GM19395 (cell line): ENCODE data around the gene HOXC4.

ENCODE experiments used
- ATAC-seq: cut with Tn5 transposase; IDR thresholded peaks from one replicate; pipeline ENCODE4 v1.9.1; 2021; ENCODE audit warnings: mild to moderate bottlenecking, moderate library complexity; ENCODE audit not compliant: unreplicated experiment

Gene HOXC4

DNA sequence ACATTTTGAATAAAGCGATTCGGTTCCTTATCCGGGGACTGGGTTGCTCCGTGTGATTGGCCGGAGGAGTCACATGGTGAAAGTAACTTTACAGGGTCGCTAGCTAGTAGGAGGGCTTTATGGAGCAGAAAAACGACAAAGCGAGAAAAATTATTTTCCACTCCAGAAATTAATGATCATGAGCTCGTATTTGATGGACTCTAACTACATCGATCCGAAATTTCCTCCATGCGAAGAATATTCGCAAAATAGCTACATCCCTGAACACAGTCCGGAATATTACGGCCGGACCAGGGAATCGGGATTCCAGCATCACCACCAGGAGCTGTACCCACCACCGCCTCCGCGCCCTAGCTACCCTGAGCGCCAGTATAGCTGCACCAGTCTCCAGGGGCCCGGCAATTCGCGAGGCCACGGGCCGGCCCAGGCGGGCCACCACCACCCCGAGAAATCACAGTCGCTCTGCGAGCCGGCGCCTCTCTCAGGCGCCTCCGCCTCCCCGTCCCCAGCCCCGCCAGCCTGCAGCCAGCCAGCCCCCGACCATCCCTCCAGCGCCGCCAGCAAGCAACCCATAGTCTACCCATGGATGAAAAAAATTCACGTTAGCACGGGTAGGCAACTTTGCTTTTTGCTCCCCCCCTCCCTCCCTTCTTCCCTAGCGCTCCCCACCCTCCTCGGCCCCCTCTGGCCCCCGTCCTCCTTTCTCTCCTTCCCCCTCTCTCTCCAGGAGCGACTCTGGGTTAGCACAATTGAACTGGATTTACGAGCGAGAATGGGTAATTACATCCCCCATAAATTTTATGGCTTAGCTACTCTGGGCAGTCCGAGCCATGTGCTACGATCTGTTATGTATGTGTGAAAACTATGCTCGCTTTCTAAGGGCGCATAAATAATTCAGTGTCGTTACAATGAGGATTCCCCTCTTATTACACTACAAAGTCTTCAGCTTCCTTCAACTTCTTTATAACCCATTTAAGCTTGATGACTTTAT is at the start of gene HOXC4:
Gene HOXC4 (plus strand): TSS at position 85 of the 991 bp plus-strand sequence. CDS start 88 bp downstream, at position 173.
- peak; percentile 55 for ATAC-seq

DNA sequence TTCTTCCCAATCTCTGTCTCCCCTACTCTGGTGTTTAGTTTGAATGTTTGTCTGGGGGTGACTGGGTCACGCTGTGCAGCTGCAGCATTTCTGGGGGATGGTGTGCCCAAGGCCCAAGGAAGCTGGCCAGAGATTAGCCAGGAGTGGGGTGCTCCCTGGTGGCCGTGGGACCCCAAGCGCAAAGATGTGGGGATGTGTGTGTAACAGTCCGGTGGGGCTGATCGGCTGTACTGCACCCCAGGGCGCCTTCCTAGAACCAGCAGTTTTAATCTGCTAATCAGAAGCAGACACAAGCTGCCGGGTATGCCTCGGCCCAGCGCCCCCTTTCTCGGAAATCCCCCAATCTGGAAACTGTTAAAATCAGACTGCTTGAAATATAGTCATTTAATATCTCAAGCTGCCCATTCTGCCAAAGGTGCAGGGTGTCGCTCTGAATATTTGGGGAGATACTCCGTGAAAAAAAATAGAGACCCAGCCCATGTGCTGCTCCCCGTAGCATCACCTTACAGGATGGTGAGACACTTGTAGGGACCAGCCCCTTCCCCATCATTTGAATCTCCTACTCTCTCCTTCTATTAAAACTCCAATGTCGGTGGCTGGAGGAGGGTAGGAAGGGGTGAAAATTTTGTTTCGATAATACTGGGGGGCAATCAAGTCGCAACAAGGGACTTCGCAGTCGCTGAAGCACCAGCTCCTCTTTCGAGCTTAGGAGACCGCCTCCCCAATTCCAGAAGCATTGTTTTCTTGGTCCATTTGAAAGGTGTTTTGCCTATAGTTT is 49.4 kb upstream of the HOXC4 start:
- no peak for ATAC-seq

DNA sequence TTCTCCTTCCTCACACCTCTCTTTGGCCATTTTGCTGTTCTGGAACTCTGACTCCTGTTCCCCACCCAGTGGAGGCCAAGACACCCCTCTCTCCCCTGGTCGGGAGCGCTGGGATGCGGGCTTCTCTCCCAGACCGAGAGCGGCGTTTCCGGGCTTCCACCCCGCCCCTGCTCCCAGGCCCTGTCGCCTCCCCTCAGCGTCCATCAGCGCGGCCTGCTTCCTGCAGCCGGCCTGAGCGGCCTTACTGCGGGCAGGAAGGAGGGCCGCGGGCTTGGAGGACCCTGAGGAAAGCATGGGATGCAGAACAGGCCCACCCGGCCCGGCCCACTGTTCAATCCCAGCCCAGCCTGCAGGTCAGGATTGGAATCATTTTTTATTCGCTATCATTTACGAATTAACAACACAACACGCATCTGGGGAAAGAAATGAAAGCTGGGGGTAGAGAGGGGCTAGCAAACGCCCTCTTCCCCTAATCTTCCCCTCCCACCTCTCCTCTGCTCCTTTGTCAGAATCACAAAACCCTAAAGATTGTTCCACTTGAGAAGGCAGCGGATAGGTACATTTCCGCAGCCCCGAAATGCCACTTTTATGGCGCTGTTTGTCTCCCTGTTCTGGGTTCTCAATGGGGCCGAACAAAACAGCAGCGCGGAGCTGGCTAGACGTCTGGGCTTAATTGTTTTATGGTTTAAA is 48.6 kb upstream of the HOXC4 start:
- ATAC-seq = no peak

DNA sequence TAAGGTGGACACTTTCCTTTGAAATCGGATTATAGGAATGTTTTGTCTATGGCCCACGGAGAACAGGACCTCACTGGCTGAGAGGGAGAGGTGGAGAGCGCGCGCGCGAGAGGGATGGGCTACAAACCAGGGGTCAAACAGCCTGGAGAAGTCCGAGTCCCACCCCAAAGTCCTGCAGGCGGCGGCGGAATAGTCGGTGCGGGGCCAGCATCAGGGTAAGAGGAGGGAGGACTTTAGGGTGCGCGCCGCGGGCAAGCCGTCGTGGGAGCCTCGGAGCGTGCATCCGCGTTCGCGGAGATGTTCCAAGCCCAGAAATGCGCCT is 48.1 kb upstream of the HOXC4 start:
- ATAC-seq = no peak

DNA sequence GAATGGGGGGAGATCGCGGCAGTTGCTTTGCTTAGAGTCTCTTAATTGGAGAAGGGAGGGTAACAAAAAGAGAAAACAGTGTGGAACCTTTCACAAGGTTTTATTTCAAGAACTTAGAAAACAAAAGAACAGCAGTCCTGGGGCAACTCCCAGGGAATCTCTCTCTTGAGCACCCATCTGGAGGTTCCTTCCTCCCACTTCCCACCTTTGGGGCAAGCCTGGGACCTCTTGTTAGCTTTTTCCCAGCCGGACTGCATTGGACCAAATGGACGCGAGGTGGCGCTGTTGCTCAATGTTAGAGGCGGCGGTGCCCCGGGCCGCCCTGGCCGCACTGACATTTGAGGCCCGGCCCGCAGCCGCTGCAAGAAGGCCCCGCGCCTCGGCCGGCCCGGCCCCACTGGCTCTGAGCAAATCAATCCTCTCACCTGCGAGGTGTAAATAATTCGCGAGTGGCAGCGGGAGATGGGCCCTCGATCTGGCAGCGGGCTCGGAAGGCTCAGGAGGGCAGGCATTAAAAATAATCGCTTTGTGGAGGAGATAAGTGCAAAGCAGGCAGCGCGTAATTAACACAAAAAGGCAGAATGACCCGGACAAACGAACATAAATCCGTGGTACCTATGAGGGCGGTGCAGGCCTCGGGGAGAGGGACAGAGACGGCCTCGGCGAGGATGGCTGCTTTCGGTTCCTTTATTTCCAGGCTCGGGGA is 47.6 kb upstream of the HOXC4 start:
- ATAC-seq = peak; percentile 57

DNA sequence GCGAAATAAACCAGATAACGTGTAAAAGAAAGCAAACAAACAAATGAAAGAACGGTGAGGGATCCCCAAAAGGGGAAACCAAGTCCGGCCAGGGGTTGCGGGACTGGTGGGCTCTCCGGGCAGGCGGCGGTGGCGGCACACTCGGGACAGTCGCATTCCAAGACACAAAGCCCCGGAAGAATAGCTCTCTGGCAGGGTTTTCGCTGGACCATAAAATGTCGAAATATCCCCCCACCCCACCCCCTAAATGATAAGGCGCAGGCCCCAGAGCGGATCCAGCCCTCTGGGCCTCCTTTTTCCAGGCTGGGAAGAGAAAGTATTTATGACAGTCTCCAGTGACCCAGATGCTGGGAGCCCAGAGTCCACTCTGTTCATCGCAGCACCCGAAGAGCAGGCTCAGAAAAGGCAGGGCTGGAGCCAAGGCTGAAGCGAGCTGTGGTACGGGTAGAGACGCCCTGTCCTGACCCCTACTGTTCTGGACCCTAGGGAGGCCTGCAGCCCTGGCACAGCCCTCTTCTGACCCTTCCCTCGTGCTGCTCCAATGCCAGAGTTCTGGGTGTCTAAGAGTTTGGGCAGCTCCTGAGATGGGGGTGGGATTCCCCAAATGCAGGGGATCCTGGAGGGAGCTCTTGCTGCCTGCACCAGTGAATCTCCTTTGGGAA is 46.9 kb upstream of the HOXC4 start:
- no peak for ATAC-seq

DNA sequence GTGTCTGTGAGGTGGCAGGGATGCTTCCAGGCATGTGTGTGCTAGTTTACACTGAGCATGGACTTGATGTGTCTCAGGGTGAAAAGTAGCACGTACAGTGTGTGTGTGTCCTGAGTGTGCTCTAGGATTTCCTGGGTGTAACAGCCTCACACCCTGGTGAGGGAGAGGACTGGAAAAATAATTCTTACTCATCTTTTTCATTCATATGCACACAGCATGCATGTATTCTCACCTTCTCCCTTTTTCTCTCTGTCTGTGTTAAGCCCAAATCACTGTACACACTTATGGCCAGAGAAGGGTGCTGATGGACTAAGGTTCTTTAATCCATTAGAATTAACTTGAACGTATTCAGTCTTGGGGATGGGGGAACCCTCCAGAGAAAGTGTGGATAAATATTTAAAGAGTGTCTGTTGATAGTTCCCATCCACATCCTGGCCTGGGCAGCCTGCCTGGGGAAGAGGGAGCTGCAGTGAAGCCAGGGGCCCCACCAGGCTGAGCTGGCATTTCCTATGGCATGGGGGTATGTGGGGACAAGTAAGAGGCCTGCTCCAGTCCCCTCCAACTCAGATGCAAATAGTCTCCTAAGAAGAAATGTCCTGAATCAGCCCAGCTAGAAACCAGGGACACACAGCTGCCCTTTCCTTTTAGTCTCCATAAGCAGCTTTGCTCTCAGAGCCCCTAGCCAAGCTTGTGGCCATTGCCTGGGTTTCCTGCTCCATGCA is 45.9 kb upstream of the HOXC4 start:
- ATAC-seq = no peak

DNA sequence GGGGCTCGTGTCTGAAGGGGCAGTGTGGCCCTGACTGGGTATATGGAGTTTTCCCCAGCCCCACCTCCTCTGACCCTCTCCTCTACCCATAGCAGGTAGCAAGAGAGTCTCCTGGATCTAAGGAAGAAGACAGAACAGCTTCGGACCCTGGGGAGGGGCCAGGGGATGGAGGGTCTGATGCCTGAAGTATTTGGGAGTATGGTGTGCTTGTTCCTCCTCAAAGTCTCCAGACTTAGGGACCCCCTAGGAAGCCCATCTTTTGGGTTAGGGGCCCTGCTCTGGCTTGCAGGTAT is 45.4 kb upstream of the HOXC4 start:
- no peak for ATAC-seq

DNA sequence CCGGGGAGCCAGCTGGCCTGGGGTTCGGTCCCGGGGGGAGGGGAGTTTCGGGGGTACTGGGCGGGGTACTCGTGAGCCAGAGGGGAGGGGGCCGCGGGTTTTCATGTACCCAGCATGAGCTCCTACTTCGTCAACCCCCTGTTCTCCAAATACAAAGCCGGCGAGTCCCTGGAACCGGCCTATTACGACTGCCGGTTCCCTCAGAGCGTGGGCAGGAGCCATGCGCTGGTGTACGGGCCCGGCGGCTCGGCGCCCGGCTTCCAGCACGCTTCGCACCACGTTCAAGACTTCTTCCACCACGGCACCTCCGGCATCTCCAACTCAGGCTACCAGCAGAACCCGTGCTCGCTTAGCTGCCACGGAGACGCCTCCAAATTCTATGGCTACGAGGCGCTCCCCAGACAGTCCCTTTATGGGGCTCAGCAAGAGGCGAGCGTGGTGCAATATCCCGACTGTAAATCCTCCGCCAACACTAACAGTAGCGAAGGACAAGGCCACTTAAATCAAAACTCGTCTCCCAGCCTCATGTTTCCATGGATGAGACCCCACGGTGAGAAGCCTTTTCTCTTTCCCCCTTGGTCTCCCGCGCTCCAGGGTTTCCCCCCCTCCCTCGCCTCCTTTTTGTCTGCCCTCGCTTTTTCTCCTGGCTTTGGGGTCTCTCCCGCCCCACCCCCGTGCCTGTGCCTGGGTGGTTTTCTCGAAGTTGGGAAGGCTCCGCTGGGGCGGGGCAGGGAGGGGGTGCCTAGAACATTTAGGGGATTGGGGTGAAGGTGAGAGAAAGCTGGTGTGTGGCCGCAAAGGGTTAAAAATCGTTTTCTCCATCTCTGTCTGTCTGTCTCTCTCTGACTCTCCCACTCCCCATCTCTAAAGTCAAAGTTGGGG is 44.2 kb upstream of the HOXC4 start:
- ATAC-seq = no peak

DNA sequence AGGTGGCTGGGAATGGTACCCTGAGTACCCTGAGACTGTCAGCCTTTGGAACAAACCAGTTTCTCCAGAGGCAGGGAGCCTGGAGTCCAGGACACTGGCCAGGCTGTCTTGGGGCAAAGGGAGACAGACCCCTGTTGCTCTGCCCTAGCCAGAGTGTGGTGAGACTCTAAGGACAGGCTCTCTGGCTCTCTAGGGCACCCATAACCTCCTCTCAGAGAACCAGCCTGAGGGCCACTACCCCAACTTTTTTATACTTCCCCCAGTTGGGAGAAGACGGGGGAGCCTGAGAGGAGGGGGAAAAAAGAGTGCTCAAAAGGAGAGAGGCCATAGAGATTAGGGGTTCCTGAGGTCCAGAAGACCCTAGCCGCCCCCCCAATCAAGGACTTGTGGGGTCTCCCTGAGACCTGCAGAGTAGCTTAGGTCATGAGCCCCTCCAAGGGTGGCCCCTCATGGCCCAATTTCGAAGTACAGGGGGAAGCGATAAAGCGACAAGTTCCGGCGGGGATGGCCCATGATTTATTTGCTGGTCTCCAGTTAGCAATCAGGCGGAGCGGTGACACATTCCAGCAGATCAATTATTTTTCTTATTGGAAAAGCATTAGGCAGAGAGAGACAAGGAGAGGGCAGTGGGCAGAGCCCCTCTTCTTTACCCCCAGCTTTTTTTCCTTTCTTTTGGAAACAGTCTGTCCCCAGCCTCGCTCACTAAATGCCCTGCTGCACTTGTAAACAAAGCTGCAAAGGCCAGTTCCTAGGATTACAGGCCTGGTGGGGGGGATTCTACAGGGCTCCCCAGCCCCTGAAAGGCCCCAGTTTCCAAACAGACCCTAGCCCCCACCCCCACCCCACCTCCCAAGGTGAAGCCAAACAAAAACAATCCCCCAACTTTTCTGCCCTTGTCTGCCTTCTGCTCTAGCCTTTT is 43.3 kb upstream of the HOXC4 start:
- no peak for ATAC-seq

DNA sequence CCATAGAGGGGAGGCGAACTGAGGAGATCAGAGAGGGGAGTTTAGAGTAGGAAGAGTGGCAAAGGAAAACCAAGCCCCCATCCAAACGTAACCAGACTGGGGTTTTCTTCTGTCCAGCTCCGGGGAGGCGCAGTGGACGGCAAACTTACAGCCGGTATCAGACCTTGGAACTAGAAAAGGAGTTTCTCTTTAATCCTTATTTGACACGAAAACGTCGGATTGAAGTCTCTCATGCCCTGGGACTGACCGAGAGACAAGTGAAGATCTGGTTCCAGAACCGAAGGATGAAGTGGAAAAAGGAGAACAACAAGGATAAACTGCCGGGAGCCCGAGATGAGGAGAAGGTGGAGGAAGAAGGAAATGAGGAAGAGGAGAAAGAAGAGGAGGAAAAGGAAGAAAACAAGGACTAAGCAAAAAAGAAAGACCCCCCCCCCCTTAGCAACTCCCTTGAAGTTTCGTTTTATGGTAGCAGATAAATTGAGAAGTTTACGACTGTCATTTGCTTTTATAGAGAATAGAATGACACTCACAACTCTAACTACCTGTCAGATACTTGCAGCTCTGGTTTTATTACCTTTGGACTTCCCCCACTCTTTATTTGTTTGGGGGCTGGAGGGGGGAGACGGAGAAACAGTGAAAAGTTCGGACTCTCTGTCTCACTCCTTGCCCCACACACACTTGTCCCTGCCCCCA is 42.5 kb upstream of the HOXC4 start:
- no peak for ATAC-seq

DNA sequence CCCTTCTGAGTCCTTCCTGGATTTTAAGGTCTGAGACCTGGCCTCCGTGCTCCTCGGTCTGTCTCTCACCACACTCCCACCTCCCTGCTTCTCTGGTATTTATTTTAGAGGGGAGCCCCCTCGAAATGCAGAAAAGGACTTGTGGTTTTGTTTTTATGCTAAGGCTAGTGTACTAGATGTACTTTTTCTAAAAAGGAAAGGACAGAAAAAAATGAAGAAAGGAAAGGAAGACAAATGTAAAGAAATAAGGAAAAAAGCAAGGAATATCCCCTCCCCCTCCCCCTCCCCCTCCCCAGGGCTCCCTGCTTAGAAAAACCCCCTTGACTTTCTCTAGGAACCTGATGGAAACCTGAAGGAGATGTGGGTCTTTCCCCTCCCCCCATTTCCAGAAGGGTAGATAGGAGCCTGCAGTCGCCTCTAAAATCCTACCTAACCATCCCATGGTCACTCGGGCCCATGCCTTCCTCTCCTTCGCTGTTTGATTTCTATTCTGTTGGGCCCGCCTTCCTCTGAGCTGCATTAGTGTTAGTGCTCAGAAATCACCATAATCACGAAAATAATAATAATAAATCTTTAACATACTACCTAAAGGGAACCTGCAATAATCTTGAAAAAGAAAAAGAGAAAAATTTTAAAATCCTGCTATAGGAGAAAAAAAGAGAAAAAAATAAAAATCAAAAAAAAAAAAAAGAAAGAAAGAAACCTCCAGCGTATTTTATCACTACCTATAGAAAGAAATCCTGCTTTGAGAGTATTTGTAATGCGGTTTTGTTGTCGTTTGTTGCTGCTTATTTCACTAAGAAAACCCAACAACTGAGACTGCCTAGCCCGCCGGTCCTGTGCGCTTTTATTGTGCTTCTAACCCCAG is 41.7 kb upstream of the HOXC4 start:
- ATAC-seq = no peak

DNA sequence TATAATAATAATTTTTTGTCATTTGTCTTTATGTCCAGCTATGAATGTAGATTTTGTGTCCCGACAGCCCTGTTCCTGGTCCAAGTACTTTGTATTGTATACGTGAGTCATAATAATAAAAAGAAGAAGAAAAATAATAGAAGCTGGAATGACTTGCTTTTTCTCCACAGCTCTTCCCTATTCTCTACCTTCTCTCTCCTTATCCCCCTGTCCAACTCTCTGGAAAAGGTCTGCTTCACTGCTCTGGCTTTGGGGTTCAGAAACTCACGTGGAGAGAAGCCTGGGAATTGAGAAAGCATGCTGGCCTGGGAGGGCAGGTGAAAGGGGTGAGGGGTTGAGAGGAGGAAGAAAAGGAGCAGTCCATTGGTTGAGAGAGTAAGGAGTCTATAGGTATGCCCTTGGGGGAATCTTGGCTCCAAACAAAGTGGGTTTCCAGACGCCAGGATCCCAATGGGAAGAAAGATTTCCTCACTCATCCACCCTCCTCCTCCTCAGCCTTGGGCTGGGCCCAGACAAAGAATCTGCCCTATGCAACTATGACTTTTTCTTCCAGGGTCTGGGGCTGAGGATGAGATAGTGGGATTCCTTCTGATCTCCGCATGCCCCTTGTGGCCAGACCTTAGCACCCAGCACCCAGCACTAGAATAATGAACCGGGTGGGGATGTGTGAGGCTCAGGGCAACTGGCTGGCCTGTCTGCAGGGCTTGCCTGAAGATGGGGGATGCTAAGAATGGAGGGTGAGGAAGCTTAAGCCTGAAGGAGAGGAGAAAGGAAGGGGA is 40.8 kb upstream of the HOXC4 start:
- no peak for ATAC-seq

DNA sequence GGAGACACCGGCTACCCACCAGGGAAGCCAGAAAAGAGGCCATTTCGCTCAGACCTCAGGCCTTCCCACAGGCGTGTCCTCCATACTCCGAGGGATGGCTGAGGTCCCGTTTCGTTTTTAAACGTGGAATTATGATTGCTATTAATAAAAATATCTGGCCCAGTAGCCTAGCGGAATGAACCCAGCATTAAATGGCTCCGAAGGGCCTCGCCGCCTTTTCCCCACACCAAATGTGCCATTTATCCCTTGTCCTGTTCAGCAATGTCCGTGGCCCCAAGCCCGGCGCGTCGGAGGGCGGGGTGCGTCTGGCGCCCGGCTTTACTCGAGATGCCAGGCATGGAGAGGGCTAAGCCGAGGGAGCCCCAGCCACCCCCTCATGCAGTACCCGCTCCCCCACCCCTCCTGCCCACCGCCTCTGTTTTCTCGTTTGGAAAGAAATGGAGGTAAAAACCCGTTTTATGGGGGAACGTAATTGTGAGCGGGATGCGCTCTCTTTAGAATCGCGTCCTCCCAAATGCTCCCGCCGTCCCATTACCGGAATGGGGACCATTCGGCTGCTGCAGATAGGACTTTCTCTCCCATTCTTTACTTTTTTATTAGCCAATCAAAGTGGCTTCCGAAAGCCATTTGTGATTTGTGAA is 39.1 kb upstream of the HOXC4 start:
- ATAC-seq = no peak
